ENCODE data around the gene GRAMD2B. TPM values are rescaled to one million over a fixed set of nuclear protein-coding genes. Genes with fewer than 3 reads are reported as not detected.

The GRAMD2B gene
- total RNA-seq, 1 experiment from 2014 or later = 6.7 TPM

GRCh38 chr5:126456217-126456820 is 33.1 kb downstream of the GRAMD2B start:
- H3K4me3 Mint-ChIP-seq = no peak overlapping the region
- Histone ChIP-seq H2AK5ac (ENCODE audit: insufficient read length, low read length) (no peak overlapping the region), H3K4me2 (ENCODE audit: insufficient read depth, insufficient read length, low read length) (no peak overlapping the region), H3T11ph (ENCODE audit: low read length) (no peak overlapping the region), H3K4ac (ENCODE audit: low read depth, low read length) (no peak overlapping the region), H3K14ac (ENCODE audit: insufficient read depth, low read length) (no peak overlapping the region), H2BK5ac (ENCODE audit: insufficient read length, low read length) (no peak overlapping the region), H3K4me1 (ENCODE audit: insufficient read depth, low read length) (no peaks in the 10 kb centered on the region), H3K18ac (ENCODE audit: insufficient read length, low read depth, low read length) (no peak overlapping the region), H4K8ac (replicated peaks; ENCODE audit: insufficient read length, low read depth, low read length) (no peak overlapping the region), H4K91ac (ENCODE audit: insufficient read length, low read depth, low read length) (no peak overlapping the region), H2BK15ac (ENCODE audit: low read depth, low read length) (no peak overlapping the region), H3K27ac (ENCODE audit: insufficient read length, low read depth, low read length) (no peak overlapping the region), H3K23ac (ENCODE audit: insufficient read length, low read depth, low read length) (no peak overlapping the region), H2AFZ (ENCODE audit: low read length) (no peak overlapping the region), H4K20me1 (ENCODE audit: control insufficient read depth, insufficient read depth, insufficient read length) (no peaks in the 10 kb centered on the region), H2BK120ac (ENCODE audit: low read depth, low read length, poor library complexity, severe bottlenecking) (no peak overlapping the region), H3K9ac (ENCODE audit: extremely low read depth, insufficient read length, low read length) (no peak overlapping the region), H3K79me2 (ENCODE audit: insufficient read depth, low read length) (no peaks in the 10 kb centered on the region; the same call in 1 of the 2 replicates), H3K9me3 (ENCODE audit: control insufficient read depth, low read depth, low read length) (no peaks in the 10 kb centered on the region), H3K23me2 (ENCODE audit: insufficient read length, low read depth, low read length, poor library complexity, severe bottlenecking) (no peaks in the 10 kb centered on the region), H3K27me3 (ENCODE audit: insufficient read depth, low read length) (no peaks in the 10 kb centered on the region), H2BK12ac (ENCODE audit: insufficient read length, low read depth, low read length) (no peak overlapping the region), H2BK20ac (ENCODE audit: low read depth, low read length, poor library complexity, severe bottlenecking) (no peak overlapping the region), H3K56ac (ENCODE audit: insufficient read length, low read depth, low read length) (no peak overlapping the region), H4K5ac (ENCODE audit: insufficient read length, low read depth, low read length) (no peak overlapping the region), H3K79me1 (ENCODE audit: insufficient read depth, low read depth, low read length, poor library complexity, severe bottlenecking) (peaks cover 2% of the 10 kb centered on the region)
- no peak for DNase-seq
- H3K27me3 Mint-ChIP-seq (ENCODE audit: low read depth) = no peaks in the 10 kb centered on the region
- peaks cover 0 to 7% (median 6%) of the 10 kb centered on the region in 3 experiments; a peak in 3 of 7 replicates for H3K36me3 Mint-ChIP-seq (ENCODE audit: insufficient read depth in 1 of 3, low read depth in 3 of 3)
- H3K4me1 Mint-ChIP-seq = peaks cover 0 to 4% of the 10 kb centered on the region in 2 experiments; a peak in 1 of 4 replicates
- no peaks in the 10 kb centered on the region for H3K9me3 Mint-ChIP-seq
- no CpG with 5 or more reads among the region's 6 CpGs for WGBS (ENCODE audit: extremely low coverage, insufficient read length, low lambda C conversion rate)
- H3K27ac Mint-ChIP-seq = no peak overlapping the region
- no peak for TF ChIP-seq CTCF (conservative IDR thresholded peaks at IDR 0.05)
